GM12891 (cell line): ENCODE results near the gene NBPF1.
"Not testable (repeated sequence)": the region's sequence is repeated elsewhere in the genome, so short reads cannot be mapped to it uniquely, and the experiment has no call there.

ENCODE experiments used
- DNase-seq: peaks from one replicate; pipeline ENCODE4 v3.0.0; 2011; ENCODE audit warnings: low spot score; ENCODE audit not compliant: insufficient read length
- FAIRE-seq: peaks from 2 replicates; lab custom pipeline; 2011; peaks lifted over from hg19 to GRCh38; lab: Jason Lieb, UNC
- PAX5 ChIP-seq: IDR thresholded peaks from 2 replicates; pipeline ENCODE4 v1.6.1; 2011; ENCODE audit warnings: low read length, moderate library complexity, mild to moderate bottlenecking; ENCODE audit not compliant: insufficient read depth, severe bottlenecking
- POLR2A ChIP-seq: IDR thresholded peaks from 2 replicates; pipeline ENCODE4 v1.6.1; 2011; ENCODE audit warnings: low read depth, low read length, control low read depth
- POLR2AphosphoS5 ChIP-seq: IDR thresholded peaks from 2 replicates; pipeline ENCODE4 v1.6.1; 2011; ENCODE audit warnings: low read depth, low read length, control low read depth
- POU2F2 ChIP-seq: IDR thresholded peaks from 2 replicates; pipeline ENCODE4 v1.6.1; 2011; ENCODE audit warnings: low read depth, mild to moderate bottlenecking, control low read depth, low read length, moderate library complexity
- SPI1 ChIP-seq: IDR thresholded peaks from 2 replicates; pipeline ENCODE4 v1.6.1; 2011; ENCODE audit warnings: low read depth, low read length, control low read depth
- TAF1 ChIP-seq: IDR thresholded peaks from 2 replicates; pipeline ENCODE4 v1.6.1; 2011; ENCODE audit warnings: low read depth, low read length, control low read depth

Gene NBPF1

DNA sequence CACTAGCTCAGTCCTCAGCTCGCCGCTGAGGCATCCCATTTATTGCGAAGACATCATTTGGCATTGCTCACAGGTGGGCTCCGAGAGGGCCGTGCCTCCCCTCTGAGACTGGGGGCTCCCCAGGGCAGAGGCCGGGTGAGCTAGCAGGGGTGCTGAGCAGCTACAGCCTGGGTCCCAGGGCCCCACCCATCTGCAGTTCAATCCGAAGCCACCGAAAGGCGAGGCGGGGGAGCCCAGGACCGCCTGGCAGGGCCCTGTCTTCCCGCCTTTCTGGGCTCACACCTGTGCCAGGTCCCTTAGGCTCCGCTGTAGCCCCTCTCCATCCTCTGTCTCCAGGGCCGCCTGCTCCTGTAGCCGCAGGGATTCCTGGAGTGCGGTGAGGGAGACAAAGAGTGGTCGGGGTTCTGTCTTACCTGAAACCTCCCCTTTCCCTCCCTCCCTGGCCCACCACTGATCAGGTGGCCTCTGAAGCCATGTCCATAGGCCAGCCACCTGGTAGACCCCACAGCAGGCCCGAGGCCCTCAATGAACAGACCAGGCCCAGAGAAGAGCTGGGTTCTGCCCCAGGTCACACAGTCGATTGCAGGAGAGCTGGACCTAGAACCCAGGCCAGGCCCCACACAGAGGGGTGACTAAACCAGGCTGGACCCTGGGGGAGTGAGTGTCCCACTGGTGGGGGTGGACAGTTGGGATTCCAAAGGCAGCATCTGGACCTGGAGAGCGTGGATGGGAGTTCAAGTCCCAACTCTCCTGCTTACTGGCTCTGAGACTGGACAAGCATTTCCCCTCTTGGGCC is 18.1 kb upstream of the NBPF1 start:
- FAIRE-seq (no peak), DNase-seq (no peak)
- no peak for TF ChIP-seq POU2F2
- TF ChIP-seq POLR2A: no peak
- no peak for TF ChIP-seq TAF1
- TF ChIP-seq PAX5: no peak
- TF ChIP-seq SPI1: no peak
- no peak for TF ChIP-seq POLR2AphosphoS5

DNA sequence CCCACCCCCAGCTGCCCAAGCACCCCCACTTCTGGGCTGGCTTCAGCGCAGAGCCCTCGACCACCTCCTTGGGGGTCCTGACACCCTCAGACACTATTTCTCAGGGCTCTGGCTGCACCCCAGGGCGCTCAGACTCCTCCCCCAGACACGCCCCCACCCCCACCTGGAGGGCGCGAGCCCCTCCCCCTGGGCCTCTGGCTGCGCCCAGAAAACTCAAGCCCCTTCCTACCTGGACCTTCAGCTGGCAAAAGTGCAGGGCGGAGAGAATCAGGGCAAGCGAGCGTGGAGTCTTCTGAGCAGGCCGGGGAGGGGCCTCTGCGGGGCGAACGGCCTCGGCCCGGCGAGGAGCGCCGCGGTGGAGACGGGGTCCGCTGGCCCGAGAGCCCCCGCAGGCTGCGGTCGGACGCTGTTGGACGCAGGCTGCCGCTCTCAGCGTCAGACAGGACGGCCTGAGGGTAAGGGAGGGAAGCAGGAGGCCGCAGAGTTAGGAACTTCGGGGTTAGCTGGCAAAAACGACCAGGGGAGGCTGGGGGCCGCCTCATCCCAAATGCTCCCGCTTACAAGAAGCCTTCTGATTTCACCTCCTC is 17.4 kb upstream of the NBPF1 start:
- TF ChIP-seq TAF1: no peak
- no peak for TF ChIP-seq POU2F2
- TF ChIP-seq POLR2A: no peak
- FAIRE-seq (no peak), DNase-seq (no peak)

DNA sequence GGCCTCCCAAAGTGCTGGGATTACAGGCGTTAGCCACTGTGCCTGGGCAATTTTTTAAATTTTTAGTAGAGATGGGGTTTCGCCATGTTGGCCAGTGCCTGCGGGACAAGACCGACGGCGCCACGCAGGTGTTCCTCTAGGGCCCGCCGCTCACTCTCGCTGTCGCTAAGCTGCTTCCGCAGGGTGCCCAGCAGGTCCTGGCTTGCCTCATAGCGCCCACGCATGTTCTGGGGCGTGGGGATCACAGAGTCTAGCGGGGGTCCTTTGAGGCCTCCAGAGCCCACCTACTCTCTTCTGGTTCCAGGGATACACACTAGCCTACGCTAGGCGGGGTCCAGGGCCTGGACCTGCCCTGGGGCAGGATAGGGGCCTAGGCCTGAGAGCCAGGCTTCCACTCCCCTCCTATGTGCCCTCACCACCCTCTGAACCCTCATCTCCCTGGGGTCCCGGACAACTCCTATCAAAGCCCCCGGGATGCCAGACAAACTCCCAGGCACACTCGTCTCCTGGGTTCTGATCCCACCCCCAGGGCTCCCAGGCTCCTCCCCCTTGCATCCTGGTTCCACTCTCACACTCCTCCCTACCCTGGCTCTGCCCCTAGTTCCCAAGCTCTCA is 16.7 kb upstream of the NBPF1 start:
- 0 out of 2 replicates have a peak, but pooled peaks have one; percentile 22 for TF ChIP-seq POU2F2
- not testable (repeated sequence) for DNase-seq, FAIRE-seq

DNA sequence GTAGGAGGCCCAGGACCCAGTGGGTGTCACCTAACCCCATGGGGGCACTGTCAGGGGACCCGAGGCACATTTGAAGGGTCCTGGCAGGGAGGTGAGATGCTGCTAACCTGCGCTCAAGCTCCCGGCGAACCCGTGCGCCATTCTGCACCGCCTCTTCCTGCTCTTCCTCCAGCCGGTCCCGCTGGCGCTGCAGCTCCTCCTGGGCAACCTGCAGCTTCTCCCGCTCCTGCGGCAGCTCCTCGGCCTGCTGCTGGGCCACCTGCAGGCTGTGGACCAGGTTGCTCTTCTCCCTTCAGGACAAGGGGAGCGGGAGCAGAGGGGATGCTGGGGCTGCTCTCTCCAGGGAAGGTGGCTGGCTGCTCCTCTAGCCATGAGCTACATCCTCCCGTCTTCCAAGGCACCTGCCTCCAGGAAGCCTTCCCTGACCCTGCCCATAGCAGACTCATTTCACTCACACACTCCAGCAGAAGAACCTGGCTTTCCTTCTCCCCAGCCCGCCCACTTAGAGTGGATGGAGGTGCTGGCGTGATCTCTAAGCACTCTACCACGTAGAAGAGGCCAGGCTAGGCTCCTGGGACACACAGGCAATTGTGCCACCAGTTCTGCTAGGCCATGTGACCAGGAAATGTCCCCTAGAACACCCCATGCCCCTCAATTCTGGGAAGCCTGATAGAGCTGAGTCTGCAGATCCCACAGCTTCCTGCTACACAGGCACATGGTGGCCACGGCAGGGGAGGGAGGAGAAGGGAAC is 15.2 kb upstream of the NBPF1 start:
- FAIRE-seq (no peak), DNase-seq (no peak)
- no peak for TF ChIP-seq POLR2A
- TF ChIP-seq SPI1: no peak
- TF ChIP-seq TAF1: no peak
- TF ChIP-seq PAX5: no peak

DNA sequence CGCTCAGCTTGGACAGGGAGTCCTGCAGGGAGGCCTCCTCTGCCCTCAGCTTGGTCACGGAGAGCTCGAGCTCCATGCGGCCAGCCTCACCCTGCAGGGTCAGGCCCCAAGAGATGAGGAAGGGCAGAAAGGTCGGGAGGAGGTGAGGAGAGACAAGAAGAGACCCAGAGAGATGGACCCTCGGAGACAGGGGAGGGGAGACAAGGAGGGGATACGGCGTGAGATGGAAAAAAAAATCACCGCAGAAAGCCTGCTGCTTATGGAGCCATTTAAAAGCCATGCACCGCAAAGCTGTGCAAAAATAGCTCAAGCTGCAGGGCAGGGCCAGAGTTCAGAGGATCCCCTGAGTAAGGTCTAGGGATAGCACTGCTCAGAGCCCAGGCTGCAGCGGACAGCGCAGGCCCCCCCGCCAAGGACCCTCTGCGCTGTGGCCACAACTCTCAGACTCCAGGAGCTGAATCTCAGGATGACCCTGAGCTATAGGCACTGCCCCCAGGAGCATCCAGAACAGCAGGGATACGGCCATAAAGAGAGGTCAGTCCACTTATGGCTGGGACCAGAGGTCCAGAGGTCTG is 13.1 kb upstream of the NBPF1 start:
- not testable (repeated sequence) for DNase-seq, FAIRE-seq

DNA sequence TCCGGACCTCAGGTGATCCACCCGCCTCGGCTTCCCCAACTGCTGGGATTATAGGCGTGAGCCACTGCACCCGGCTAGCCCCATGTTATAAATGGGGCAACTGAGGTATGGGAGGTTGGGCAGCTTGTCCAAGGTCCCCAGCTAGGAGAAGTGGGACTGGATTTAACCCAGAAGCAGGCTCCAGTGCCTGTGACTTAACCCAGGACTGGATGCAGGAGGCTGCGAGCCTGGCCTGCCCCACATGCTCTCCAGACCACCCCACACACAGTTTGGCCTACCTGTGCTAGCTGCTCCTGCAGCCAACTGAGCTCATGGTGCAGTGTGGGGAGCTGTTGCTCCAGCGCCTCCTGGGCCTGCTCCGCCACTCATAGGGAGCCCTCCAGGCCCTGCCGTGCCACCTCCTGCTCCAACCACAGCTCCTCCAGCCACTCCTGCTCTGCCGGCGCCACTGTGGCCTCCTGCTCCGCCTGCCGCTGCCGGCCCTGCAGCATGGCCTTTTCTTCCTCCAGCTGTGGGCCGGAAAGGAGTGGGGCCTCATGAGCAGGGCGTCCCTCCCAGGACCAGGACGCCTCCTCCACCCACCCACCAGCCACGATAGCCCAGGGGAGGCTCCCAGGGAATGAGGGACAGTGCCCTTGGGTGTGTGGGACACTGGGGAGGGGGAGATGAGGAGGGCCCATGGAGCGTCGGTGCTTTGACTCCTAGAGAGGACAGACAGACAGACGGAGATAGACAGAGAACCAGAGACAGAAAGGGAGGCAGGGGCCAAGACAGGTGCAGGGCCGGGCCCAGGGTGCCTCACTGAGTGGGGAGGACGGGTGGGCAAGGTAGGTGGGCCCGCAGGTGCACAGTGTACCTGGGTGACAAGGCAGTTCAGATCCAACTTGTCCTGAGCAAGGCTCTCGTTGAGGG is 12.4 kb upstream of the NBPF1 start:
- FAIRE-seq (no peak), DNase-seq (no peak)
- TF ChIP-seq POLR2A: no peak
- TF ChIP-seq SPI1: no peak
- TF ChIP-seq POU2F2: no peak
- no peak for TF ChIP-seq POLR2AphosphoS5
- TF ChIP-seq PAX5: no peak
- TF ChIP-seq TAF1: no peak

DNA sequence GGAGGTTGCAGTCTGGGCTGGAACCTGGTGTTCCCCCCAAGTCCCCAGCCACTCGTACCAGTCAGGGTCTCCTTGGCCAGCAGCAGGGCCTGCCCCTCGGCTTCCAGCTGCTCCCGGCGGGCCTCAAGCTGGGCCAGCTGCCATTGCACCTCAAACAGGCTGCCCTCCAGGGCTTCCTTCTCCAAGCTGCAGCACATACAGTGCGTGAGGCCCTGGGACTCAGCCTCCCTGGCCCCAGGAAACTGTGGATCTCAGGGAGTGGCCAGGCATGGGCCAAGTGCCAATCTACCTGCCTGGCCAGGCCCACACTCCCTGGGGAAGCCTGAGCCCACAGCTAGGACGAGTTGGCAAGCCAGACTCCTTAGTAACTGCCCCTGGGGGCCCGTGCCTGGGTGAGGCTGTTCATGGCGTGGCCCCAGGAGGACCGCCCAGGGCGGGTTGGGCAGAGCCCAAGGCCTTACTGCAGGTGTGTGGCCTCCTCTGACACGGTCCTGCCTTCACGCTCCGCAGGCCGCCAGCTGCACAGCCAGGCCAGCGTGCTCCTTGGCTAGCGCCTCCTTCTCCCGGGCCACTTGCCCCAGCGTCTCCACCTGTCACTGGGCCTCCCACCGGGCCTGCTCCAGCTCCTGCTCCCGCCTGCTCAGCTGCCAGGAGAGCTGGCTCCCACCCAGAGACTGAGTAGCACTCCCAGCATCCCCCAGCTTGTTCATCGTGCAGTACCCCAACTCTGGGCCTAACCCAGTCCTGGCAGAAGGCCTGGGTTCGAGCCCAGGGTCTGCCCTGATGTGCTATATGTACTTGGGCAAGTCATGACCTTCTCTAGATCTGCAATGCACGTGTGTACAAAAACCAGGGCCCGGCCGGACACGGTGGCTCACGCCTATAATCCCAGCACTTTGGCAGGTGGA is 10.7 kb upstream of the NBPF1 start:
- not testable (repeated sequence) for FAIRE-seq, DNase-seq

DNA sequence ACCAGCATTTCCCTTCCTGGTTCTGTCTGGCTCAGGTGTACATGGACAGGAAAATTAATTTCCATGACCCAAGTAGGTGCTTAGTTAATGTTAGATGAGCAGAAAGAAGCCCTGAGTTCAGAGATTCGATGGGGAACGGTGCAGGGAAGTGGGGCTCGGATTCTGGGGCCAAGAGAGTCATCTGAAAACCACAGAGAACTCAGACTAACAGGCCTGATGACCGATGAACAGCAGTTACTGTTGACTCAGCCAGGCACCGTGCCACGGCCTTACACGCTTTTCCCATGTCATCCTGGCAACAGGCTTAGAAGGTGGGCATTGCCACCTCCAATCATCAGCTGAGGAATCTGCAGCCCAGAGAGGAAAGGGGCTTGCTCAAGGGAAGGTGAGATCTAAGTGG is 10.0 kb upstream of the NBPF1 start:
- not testable (repeated sequence) for FAIRE-seq, DNase-seq

DNA sequence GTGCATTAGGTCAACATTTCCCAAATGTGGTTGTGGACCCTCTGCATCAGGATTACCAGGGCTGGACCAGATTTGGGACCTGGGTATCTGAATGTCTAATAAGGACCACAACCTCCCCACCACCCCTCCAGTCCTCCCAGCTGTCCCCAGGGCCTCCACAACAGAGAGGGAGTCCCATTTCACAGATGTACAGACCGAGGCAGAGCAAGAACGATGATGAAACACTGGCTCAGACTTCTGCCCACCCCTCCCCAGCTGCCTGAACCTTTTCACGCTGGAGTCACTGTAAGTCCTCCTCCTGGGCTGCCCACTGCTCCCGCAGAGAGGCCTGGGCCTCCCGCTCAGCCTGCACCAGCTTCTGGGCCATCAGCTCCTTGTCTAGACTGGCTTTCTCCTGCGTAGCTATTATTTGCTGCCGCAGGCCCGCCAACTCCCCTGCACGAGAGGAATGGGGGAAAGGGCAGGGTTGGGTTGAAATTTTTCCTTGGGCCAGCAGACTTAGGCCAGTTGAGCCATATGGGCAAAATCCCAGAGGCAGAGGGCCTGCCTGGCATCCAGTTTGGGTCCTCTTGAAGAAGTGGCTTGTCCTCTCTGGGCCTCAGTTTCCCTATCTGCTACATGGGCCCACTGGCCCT is 8.4 kb upstream of the NBPF1 start:
- not testable (repeated sequence) for FAIRE-seq, DNase-seq
